HepG2 (cell line): ENCODE results near the gene RUVBL1. TPM values are rescaled to one million over a fixed set of nuclear protein-coding genes. Genes with fewer than 3 reads are reported as not detected.

Experiments used
- AGO2 ChIP-seq: fragments of 200-400 bp; formaldehyde crosslinking; optimal IDR thresholded peaks from 2 replicates; pipeline ENCODE3; 2017; ENCODE audit warnings: mild to moderate bottlenecking, low read depth, low read length, moderate library complexity
- ARNTL ChIP-seq: sonication (generic); formaldehyde crosslinking; IDR thresholded peaks from 2 replicates; pipeline ENCODE4 v1.4.0; 2020; ENCODE audit warnings: mild to moderate bottlenecking, missing genetic modification reagents
- CC2D1A ChIP-seq: sonication (generic); formaldehyde crosslinking; IDR thresholded peaks from 2 replicates; pipeline ENCODE4 v1.8.1; 2023; ENCODE audit warnings: mild to moderate bottlenecking, missing genetic modification reagents
- CEBPG ChIP-seq: IDR thresholded peaks from 2 replicates; pipeline ENCODE4 v1.6.1; 2016
- CSRNP1 ChIP-seq: sonication (generic); formaldehyde crosslinking; IDR thresholded peaks from 2 replicates; pipeline ENCODE4 v1.8.1; 2023; ENCODE audit warnings: mild to moderate bottlenecking, missing genetic modification reagents
- EP300 ChIP-seq, 3 experiments: sonication (generic) in 1 of 3; formaldehyde crosslinking in 1 of 3; IDR thresholded peaks; 2 replicates each; pipeline versions ENCODE4 v1.5.1 to v1.6.1; 2011 to 2020; ENCODE audit warnings: low read depth in 2 of 3, low read length in 2 of 3, borderline replicate concordance in 1 of 3, improper control_type of control experiment in 1 of 3, mild to moderate bottlenecking in 1 of 3, missing genetic modification reagents in 1 of 3, moderate library complexity in 1 of 3
- GMEB1 ChIP-seq: sonication (generic); formaldehyde crosslinking; IDR thresholded peaks from 2 replicates; pipeline ENCODE4 v1.5.1; 2020; ENCODE audit warnings: missing genetic modification reagents, mild to moderate bottlenecking, borderline replicate concordance
- HDAC6 ChIP-seq: fragments of 200-600 bp; sonication (generic); IDR thresholded peaks from 2 replicates; pipeline ENCODE4 v1.7.0; 2017; ENCODE audit warnings: mild to moderate bottlenecking, antibody characterized with exemption, low read length, low read depth
- HMG20A ChIP-seq: IDR thresholded peaks from 2 replicates; pipeline ENCODE4 v1.6.1; 2016; ENCODE audit warnings: borderline replicate concordance
- MBNL3 ChIP-seq: fragments of 250-450 bp; sonication (Bioruptor Pico); conservative IDR thresholded peaks from 2 replicates; pipeline ENCODE4 v1.8.0; 2022; ENCODE audit warnings: mild to moderate bottlenecking, inconsistent platforms
- NCOA1 ChIP-seq: sonication (generic); formaldehyde crosslinking; IDR thresholded peaks from 2 replicates; pipeline ENCODE4 v1.9.0; 2021; ENCODE audit warnings: missing genetic modification reagents
- NCOA2 ChIP-seq: sonication (generic); formaldehyde crosslinking; IDR thresholded peaks from 2 replicates; pipeline ENCODE4 v1.8.0; 2022; ENCODE audit warnings: inconsistent platforms
- NR0B2 ChIP-seq: sonication (generic); formaldehyde crosslinking; IDR thresholded peaks from 2 replicates; pipeline ENCODE4 v1.4.0; 2020; ENCODE audit warnings: mild to moderate bottlenecking, missing genetic modification reagents
- PITX1 ChIP-seq: sonication (generic); formaldehyde crosslinking; IDR thresholded peaks from 2 replicates; pipeline ENCODE4 v1.5.1; 2020; ENCODE audit warnings: mild to moderate bottlenecking, missing genetic modification reagents
- REXO4 ChIP-seq: sonication (generic); formaldehyde crosslinking; IDR thresholded peaks from 2 replicates; pipeline ENCODE4 v1.8.0; 2022; ENCODE audit warnings: missing genetic modification reagents, mild to moderate bottlenecking, borderline replicate concordance
- ZBTB21 ChIP-seq: sonication (generic); formaldehyde crosslinking; IDR thresholded peaks from 2 replicates; pipeline ENCODE4 v1.4.0; 2020; ENCODE audit warnings: missing genetic modification reagents
- ZKSCAN8 ChIP-seq: IDR thresholded peaks from 2 replicates; pipeline ENCODE4 v1.6.1; 2016; ENCODE audit warnings: borderline replicate concordance, missing genetic modification reagents, missing compliant biosample characterization
- ZNF207 ChIP-seq: fragments of 450-650 bp; IDR thresholded peaks from 2 replicates; pipeline ENCODE4 v1.6.1; 2016; ENCODE audit warnings: antibody characterized with exemption, borderline replicate concordance
- ZNF224 ChIP-seq: sonication (generic); formaldehyde crosslinking; IDR thresholded peaks from 2 replicates; pipeline ENCODE4 v1.5.0; 2020; ENCODE audit warnings: mild to moderate bottlenecking, missing genetic modification reagents
- ZNF326 ChIP-seq: sonication (generic); formaldehyde crosslinking; IDR thresholded peaks from 2 replicates; pipeline ENCODE4 v1.4.0; 2020; ENCODE audit warnings: missing genetic modification reagents, borderline replicate concordance
- ZNF331 ChIP-seq: sonication (generic); formaldehyde crosslinking; IDR thresholded peaks from 2 replicates; pipeline ENCODE4 v1.4.0; 2020; ENCODE audit warnings: missing genetic modification reagents
- ZNF468 ChIP-seq: sonication (generic); formaldehyde crosslinking; IDR thresholded peaks from 2 replicates; pipeline ENCODE4 v1.8.0; 2022; ENCODE audit warnings: mild to moderate bottlenecking, moderate library complexity, missing genetic modification reagents
- ZNF503 ChIP-seq: sonication (generic); formaldehyde crosslinking; IDR thresholded peaks from 2 replicates; pipeline ENCODE4 v1.4.0; 2020; ENCODE audit warnings: missing genetic modification reagents
- ZNF703 ChIP-seq: sonication (generic); formaldehyde crosslinking; IDR thresholded peaks from 2 replicates; pipeline ENCODE4 v1.5.1; 2020; ENCODE audit warnings: missing genetic modification reagents, mild to moderate bottlenecking, moderate library complexity, borderline replicate concordance
- polyA plus RNA-seq, 8 experiments: library from polyadenylated mRNA; depleted of rRNA in 3 of 8; stranded (reverse) in 7 of 8; unstranded in 1 of 8; fragments of >200 nt; fragmentation: Illumina TruSeq in 4 of 8; extraction: Trizol in 4 of 8; gene quantifications; 2 replicates each; pipeline versions ENCODE4 v1.2.1 to v1.2.3, GENCODE V29; 2011 to 2016; ENCODE audit warnings: low read depth in 4 of 8, missing spikeins in 1 of 8, mixed read lengths in 1 of 8; ENCODE audit not compliant: insufficient read depth in 1 of 8
- total RNA-seq, 5 experiments: library from RNA; depleted of rRNA; stranded (reverse); fragments of >200 nt; fragmentation: Illumina TruSeq; extraction: Trizol; gene quantifications; 2 replicates each; pipeline ENCODE4 v1.2.3, GENCODE V29; 2016; ENCODE audit warnings: low read depth in 1 of 5

Gene RUVBL1
- total and polyA plus RNA-seq, 2 of the 13 experiments (the other 11 are each of a cell fraction or from before 2014, with no cell fraction given), result 32.7 to 86.3 TPM

GRCh38 chr3:128051837-128052594, 71.6 kb downstream of the RUVBL1 start, which contains the start of gene SEC61A1 (continued):
- peak; percentile 24; the same call in 1 of the 2 replicates for TF ChIP-seq NR0B2 (CRISPR knock-in tag)
- 0 out of 2 replicates have a peak, but pooled peaks have one; percentile 34 for TF ChIP-seq ZNF468 (CRISPR knock-in tag)
- TF ChIP-seq ZBTB21, result peak; percentile 26; the same call in 1 of the 2 replicates
- no peak for TF ChIP-seq HDAC6
- no peak for TF ChIP-seq MBNL3 (CRISPR knock-in tag)
- no peak for TF ChIP-seq ZNF326 (CRISPR knock-in tag)
- TF ChIP-seq CEBPG (CRISPR knock-in tag), result no peak
- peak; percentile 78 for TF ChIP-seq NCOA1 (CRISPR knock-in tag)
- TF ChIP-seq CC2D1A (CRISPR knock-in tag), result no peak
- peak; percentile 44; the same call in 1 of the 2 replicates for TF ChIP-seq NCOA2
- TF ChIP-seq ZNF331 (CRISPR knock-in tag), result peak; percentile 47
- TF ChIP-seq ZNF207, result no peak
- TF ChIP-seq ARNTL (CRISPR knock-in tag), result no peak; the same call in 1 of the 2 replicates
- TF ChIP-seq AGO2, result no peak
- peak; percentile 75; the same call in 1 of the 2 replicates for TF ChIP-seq GMEB1 (CRISPR knock-in tag)
- no peak for TF ChIP-seq REXO4 (CRISPR knock-in tag)
- no peak; the same call in 1 of the 2 replicates for TF ChIP-seq ZNF503 (CRISPR knock-in tag)
- no peak for TF ChIP-seq HMG20A
- peak; percentile 55; the same call in 1 of the 2 replicates for TF ChIP-seq PITX1
- 0 out of 4 replicates have a peak, but pooled peaks of 1 of the 2 experiments have one; percentile 18 for TF ChIP-seq EP300 (IDR thresholded peaks at IDR 0.05; ENCODE audit: low read depth in 2 of 2, low read length in 2 of 2)
- no peak for TF ChIP-seq EP300 (CRISPR knock-in tag; IDR thresholded peaks at IDR 0.05; ENCODE audit: borderline replicate concordance)
- TF ChIP-seq ZNF224 (CRISPR knock-in tag), result no peak
- 0 out of 2 replicates have a peak, but pooled peaks have one; percentile 43 for TF ChIP-seq ZKSCAN8 (CRISPR knock-in tag)
- no peak; the same call in 1 of the 2 replicates for TF ChIP-seq ZNF703 (CRISPR knock-in tag)
- peak; percentile 22; the same call in 1 of the 2 replicates for TF ChIP-seq CSRNP1
